ENCODE results near the gene PPP1R1C.
"Not testable (repeated sequence)": the region's sequence is repeated elsewhere in the genome, so short reads cannot be mapped to it uniquely, and the experiment has no call there.

The PPP1R1C gene, protein sequence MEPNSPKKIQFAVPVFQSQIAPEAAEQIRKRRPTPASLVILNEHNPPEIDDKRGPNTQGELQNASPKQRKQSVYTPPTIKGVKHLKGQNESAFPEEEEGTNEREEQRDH

DNA sequence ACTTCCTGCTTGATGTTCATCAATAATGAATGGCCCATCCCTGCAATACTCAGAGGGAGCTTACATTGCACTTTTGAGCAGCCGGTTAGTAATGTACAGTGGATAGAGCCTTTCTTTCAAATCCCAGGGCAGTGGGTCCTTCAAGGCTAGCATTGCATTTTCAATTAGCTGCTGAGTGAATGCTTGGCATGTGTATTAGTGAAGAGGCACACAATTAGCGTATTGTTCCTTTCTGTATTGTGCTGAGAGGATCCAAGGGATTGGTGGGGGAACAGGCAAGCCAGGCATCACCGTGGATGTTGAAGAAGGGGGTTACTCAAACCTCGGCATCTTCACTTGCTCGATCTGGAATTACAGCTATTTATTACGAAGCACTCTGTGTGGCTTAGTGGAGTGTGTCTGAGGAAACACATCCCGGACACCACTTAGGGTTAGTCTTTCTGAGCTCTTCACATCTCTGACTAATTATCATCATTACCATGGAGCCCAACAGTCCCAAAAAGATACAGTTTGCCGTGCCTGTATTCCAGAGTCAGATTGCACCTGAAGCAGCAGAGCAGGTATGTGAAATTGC lies at the start of gene PPP1R1C:
Gene PPP1R1C, plus strand, starts transcription at position 222 of the 574 bp plus-strand sequence. Its CDS starts 258 bp downstream, at position 480.
- peak; percentile 70 for DNase-seq

DNA sequence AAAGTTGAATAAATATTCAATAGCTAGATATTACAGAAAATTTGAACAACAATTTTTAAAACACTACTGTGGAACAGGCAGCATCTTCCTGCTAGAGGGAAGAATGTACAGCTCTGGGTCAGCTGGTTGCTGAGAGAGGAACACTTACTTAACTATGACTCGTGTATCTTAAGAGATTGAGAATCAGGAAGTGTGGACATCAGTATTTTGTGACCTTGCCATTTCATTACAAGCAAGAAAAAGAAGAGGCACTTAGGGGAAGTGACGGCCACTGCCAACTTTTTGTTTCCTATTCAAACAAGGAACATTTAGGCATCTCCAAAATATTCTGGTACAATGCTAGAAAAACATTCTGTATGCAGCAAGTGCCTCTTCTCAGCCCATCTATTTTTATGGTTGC lies 48.2 kb upstream of the PPP1R1C start:
- no peak for DNase-seq

DNA sequence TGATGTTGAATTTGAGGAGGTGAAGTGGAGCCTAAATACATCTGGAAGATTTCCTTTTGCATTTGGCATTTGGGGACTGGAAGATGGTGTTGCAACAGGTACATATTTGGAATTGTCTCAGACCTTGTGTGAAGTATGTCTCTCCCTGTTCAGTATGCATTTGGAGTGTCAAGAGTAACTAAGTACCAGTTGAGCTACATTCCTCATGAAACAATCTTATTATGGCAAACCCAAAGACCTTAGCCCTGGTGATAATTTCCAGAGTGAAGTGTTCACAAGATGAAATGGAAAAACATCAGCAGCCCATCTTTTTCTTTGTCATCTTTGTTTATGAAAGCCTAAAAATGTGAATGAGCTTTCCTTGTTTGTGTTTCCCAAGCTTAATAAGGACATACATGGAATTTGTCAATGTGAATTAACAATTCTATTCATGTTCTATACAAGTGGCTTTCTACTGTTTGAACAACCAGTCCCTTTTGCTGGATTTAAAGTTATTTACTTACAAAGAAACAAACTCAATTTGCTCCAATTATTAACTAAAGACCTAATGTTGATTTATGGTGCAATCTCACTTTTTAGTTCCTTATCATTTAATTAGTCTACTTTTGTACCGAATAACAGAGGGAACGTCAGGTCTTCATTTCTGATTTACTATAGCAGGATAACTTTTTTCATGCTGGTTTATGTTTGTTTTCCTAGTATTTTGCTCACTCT lies 42.1 kb upstream of the PPP1R1C start:
- DNase-seq: no peak

DNA sequence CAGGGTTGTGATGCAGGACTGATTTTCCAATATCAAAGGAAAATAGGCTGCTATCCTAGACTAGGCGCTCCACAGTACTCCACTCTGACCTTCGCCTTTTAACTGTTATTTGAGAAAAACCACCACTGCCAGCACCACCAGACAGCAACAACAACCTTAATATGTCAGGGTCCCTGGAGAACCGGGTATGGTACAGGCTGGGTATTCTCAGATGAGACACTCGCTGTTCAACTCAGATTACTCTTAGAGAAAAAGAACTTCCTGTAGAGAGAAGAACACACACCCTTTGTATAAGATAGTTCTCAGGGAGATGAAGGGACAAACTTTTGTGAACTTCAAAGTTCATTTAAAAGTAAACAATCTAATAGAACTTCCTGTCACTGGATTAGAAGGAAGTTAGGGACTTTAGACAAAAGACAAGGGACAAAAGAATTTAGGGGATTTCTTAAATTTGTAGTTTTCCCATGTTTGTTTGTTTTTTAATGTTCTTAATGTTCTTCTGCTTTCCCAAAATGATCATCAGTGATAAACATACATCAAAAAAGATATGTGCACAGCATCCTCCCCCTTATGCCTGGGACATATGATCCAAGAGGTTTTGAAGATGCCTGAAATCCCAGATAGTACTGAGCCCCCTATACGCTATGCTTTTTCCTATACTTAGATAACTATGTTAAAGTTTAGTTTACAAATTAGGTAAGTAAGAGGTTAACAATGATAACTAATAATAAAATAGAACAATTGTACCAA lies 41.3 kb upstream of the PPP1R1C start:
- DNase-seq: no peak

DNA sequence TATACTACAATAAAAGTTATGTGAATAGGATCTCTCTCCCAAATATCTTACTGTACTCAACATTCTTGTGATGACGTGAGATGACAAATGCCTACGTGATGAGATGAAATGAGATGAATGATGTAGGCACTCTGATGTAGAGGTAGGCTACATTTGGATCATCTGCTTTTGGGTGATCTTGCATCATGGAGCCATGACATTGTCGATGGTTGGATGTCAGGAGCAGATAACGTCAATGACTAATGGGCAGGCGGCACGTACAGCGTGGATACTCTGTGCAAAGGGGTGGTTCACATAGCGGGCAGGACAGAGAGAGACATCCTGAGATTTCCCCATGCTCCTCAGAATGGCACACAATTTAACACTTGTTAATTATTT lies 40.8 kb upstream of the PPP1R1C start:
- DNase-seq: no peak

DNA sequence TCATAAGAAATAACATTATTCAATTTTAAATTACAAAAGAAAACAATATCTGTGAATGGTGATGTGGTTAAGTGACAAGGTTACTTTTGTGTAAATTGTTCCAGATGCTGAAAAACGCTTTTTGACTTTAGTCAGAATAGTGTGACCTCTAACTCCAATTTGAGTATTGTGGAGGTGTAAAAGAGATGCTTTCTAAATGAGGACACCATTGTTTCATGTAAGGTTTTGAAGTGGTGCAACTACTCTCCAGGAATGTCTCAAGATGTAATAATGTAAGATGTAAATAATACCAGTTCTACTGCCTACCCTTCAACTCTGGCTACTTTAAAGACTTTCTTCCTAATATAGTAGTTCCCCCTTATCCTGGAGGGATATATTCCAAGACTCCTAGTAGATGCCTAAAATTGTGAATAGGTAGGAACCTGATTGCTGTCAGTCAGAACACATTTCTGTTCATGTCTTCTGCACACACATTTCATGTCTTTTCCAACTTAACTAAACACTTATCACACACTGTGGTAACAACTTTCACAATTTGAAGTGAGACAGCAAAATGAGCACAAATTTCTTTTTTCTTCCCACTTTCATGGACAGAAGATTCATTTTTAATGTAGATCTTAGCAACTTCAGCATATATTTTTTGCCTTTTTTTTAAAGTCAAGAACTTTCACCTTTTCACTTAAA lies 39.1 kb upstream of the PPP1R1C start:
- DNase-seq: no peak

DNA sequence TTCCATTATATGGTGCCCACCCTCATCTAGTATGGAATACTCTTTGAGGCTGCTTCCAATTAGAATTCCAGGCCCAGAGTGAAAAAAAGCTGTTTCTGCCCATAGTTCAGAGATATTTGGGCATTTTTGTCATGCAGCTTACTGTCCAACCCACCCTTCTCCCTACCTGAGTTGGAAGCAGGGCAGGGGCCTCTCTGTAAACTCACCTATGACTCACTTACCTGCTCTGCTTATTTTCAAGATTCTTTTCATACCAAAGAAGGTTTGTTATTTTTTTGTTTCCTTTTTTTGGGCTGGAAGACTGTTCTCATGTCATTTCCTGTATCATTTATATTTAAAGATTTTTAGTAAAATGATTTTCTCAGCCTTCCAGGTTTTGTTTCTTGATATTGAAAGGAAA lies 38.4 kb upstream of the PPP1R1C start:
- DNase-seq: no peak

DNA sequence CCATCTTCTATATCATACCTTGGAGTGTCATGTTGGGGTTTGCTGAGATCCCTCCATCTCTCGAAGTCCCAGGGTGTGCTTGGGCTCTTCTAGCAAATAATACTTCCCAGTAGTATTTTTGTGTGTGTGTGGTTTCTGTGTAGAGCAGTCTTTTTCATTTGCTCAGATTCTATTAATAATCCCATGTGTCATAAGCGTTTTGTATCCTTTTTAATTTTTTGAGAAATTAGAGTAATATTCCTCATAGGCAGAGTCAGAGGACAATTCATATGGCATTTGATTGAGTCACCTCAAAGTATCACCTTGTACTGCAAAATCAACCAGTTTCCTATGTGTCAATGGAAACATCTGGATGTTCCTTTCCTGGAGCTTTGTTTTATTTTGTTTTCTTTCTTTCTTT lies 37.4 kb upstream of the PPP1R1C start:
- DNase-seq: no peak

DNA sequence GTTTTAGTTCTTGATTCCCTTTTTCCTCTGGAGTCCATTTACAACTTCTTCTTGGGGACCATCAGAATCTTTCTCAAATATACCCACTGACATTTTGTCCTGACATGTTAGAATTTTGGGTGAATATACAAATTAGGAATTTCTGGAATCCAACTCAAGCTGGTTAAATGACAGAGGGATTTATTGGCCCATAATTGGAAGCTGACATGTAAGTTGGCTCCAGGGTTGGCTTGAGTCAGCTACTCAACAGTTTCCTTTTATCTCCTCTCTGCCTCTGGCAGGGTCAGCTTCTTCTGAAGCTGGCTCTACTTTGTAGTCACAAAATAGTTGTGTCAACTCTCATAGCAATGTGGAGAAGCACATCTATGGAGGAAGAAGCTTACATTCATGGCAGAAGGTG lies 36.6 kb upstream of the PPP1R1C start:
- DNase-seq: no peak

DNA sequence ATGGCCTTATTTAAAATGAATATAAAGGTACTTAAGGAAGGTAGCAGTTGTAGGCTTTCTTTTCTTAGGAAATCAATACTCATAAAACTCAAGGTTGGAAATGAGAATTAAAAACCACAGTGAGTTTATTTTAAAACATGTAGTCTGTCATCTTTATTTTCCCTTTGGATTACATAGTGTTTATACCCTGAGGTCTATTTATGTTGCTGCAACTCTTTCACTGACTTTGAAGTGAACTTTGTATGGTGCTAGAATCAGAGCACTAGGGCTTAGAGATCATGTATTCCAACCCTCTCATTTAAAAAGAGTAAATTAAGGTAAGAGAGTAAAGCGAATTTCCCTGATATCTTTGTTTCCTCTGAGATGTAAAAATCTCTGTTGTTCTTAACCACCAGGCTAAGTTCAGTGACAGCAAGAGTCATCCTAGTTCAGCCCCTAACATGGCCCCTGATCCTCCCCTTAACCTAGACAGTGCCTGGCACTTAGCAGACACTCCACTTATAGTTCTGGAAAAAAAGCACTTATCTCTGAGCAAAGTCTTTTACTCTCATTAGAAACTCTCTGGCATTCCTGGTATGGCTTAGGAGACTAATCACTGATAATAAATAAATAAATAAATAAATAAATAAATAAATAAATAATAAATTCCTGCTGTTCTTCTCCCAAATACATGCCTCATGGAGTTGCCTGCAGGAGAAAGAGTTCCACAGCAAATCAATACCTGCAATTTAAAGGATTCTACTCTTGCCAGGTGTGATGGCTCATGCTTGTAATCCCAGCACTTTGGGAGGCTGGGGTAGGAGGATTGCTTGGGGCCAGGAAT lies 33.0 kb upstream of the PPP1R1C start:
- DNase-seq: no peak

DNA sequence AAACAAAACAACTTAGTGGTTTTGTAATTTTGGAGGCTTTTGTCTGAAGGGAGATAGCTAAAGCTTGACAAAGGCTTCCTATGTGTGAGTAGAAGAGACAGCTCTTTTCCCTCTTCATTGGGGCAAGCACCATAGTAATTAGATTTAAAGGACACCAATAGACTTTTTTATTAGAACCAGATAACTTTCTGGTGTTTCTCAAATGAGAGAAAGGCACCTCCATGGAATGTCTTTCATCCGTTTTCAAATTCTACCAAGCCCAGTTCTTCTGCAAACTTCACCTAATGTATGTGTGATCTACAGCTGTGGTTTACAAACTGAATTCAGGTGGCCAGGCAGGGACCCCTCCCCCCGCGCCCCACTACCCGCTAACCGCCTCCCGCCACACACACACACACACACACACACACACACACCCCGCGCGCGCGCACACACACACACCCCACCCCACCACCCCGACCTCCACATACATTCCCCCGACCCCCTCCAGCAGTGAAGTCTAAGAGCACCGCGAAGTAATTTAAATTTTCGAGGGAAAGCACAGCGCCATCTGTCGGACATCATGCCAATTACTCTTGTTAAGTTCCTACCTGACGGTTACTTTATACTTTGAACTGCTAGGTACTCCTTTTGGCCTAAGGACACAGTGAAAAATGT lies 31.6 kb upstream of the PPP1R1C start:
- peak; percentile 47 for DNase-seq

DNA sequence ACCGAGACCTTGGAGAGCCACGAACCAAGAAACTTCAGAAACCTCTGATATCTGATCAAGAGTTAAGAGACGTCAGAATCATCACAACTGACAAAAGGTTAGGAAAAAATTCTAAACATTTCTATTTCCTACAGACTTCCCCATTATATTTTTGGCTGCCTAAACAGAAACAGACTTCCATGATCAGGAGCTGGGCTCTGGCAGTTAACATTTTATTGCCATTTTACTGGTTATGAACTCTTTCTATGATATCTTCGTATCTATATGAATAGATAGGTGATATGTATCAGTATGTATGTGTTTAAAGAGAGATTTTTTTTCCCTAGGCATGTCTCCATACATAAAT lies 31.1 kb upstream of the PPP1R1C start:
- DNase-seq: no peak

DNA sequence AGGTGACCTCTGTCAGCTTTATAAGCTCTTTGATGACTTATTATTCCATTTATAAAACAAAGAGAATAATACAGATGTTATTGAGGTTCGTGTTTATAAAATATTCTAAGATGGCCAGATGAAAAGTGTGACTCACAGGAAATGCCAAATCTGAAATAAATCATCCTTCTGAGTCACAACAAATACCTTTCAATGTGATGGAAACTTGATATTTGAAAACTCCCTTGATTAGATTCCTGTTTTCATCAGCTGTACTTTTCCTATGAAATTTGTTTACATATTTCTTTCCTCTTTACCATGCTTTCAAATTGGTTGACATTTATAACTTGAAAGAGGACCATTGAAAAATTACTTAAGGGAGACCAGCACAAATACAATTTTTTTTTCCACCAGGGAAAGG lies 30.6 kb upstream of the PPP1R1C start:
- no peak for DNase-seq

DNA sequence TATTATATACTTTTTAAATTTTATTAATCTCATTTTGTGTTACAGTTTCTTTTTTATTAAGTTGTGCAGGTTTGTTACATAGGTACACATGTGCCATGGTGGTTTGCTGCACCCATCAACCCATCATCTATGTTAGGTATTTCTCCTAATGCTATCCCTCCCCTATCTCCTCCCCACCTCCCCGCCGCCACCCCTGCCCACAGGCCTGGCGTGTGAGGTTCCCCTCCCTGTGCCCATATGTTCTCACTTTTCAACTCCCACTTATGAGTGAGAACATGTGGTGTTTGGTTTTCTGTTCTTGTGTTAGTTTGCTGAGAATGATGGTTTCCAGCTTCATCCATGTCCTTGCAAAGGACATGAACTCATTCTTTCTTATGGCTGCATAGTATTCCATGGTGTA lies 29.8 kb upstream of the PPP1R1C start:
- not testable (repeated sequence) for DNase-seq

DNA sequence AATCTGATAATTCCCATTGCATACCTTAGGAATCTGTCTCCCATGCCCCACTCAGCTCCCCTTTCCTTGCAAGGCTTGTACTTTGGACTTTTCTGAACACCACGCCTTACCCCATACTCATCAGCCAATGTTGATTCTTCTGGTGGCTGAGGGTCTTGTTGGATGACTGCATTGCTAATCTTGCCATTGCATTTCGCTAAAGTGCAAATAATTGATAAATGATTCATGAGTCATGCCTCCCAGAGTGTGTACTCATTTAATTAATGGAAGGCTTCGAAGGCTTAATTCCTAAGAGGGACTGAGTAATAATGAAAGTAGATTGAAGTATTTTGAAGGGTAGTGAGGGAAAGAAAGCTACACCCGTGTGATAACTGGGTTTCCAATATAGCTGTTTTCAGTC lies 28.0 kb upstream of the PPP1R1C start:
- peak; percentile 5 for DNase-seq

DNA sequence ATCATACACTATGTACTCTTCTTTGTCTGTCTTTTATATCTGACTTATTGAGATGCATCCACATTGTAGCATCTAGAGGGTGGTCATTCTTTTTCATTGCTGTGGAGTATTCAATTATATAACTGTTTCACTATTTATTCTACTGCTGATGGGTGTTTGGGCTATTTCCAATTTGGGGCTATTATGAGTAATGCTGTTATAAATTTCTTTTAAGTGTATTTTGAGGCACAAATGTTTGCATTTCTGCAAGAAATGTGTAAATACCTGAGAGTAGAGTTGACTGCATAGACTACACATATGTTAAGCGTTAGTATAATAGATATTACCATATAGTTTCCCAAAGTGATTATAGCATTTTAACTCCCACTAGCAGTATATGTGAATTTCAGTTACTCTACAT lies 26.9 kb upstream of the PPP1R1C start:
- no peak for DNase-seq

DNA sequence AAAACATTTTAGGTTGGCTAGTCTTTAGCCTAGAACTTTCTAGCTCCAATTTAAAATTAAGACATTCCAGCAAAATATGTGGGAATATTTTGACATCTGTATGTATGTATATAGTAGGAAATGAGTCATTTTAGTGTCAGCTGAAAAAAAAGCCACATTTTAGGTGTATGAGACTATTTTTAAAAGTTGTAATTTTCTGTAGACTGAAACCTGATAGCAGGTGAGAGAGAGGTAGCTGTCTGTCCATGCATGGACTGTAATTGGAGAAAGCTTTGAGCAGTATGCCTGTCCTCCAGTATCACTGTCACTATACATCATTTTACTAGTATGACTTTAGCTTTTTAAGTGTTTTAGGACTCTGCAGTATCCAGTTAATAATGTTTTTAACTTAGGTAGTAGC lies 26.1 kb upstream of the PPP1R1C start:
- DNase-seq: no peak

DNA sequence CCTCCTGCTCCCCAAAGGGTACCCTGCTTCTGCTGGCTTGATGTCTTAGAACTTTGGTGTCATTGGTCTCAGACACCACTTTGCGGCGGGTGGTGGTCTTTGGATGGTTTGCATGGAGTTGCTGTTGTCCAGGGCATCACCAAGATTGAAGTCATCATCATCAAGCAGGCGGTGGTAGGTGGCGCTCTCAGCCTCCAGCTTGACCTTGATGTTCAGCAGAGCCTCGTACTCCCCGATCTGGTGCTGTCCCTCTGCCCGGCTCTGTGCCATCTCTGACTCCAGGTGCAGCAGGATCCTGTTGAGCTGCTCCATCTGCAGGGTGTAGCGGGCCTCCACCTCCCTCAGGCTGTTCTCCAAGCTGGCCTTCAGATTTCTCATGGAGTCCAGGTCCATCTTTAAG lies 24.5 kb upstream of the PPP1R1C start:
- not testable (repeated sequence) for DNase-seq

DNA sequence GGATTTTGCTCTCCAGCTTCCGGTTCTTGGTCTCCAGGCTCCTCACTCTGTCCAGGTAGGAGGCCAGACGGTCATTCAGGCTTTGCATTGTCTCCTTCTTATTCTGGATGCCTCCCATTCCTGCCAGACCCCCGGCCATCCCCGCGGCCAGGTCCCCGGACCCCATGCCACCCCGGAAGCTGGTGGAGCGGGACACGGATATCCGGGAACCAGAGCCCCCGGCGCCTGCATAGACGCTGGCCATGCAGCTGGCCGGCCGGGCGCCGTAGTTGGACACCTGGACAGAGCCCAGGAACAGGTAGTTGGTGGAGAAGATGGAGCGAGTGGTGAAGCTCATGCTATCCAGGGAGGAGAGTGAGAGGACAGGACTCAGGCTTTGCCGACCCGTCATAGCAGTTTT lies 23.5 kb upstream of the PPP1R1C start:
- no peak for DNase-seq

DNA sequence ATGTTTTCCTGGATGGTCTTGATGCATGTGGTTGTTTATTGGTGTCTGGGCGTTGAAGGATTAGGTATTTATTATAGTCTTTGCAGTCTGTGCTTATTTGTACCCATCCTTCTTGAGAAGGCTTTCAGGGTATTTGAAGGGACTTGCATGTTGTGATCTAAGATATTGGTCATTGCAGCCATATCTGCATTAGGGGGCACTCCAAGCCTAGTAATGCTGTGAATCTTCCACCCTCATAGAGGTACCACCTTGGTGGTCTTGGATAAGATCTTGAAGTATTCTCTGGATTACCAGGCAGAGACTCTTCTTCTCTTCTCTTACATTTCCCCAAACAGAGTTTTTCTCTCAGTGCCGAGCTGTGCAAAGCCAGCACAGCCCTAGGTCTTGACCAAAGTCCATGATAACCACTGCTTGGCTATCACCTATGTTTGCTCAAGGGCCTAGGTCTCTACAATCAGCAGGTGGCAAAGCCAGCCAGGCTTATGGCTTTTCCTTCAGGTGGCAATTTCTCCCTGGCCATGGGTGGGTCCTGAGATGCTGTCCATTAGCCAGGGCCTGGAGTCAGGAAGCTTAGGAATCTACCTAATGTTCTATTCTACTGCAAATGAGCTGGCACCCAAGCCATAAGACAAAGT lies 15.4 kb upstream of the PPP1R1C start:
- no peak for DNase-seq

DNA sequence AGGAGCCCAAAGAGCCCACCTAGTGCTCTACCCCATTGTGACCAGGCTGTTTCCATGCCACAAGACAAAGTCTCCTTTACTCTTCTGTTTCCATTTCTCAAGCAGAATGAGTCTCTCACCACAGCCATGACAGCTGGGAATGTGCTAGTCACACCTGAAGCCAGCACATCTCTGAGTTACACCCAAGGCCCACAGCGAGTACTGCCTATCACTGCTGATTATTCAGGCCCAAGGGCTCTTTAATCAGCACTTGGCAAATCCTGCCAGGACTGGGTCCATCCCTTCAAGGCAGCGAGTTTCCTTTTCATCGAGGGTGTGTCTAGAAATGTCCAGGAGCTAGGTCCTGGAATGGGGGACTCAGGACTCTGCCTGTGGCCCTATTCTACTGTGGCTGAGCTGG lies 14.6 kb upstream of the PPP1R1C start:
- DNase-seq: no peak

Data from retina (tissue), 1 donor.